ENCODE results near the gene ZFR2.

GRCh38 chr19:3803114-3803888 is 65.5 kb downstream of the ZFR2 start:
- no peak for TF ChIP-seq EZH2 (IDR thresholded peaks at IDR 0.05; ENCODE audit: insufficient read depth, poor library complexity, severe bottlenecking)
- no peak for TF ChIP-seq EZH2phosphoT487 (IDR thresholded peaks at IDR 0.05; ENCODE audit: insufficient read depth, low read depth)

Data from GM23248 (cell line).